ENCODE data around the gene MMP2.

GRCh38 chr16:55478827-55479429 lies at the start of gene MMP2:
- TF ChIP-seq, protein P1, sequence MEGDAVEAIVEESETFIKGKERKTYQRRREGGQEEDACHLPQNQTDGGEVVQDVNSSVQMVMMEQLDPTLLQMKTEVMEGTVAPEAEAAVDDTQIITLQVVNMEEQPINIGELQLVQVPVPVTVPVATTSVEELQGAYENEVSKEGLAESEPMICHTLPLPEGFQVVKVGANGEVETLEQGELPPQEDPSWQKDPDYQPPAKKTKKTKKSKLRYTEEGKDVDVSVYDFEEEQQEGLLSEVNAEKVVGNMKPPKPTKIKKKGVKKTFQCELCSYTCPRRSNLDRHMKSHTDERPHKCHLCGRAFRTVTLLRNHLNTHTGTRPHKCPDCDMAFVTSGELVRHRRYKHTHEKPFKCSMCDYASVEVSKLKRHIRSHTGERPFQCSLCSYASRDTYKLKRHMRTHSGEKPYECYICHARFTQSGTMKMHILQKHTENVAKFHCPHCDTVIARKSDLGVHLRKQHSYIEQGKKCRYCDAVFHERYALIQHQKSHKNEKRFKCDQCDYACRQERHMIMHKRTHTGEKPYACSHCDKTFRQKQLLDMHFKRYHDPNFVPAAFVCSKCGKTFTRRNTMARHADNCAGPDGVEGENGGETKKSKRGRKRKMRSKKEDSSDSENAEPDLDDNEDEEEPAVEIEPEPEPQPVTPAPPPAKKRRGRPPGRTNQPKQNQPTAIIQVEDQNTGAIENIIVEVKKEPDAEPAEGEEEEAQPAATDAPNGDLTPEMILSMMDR (IDR thresholded peaks at IDR 0.05) = no peak
- TF ChIP-seq POLR2A (IDR thresholded peaks at IDR 0.05; ENCODE audit: low read depth) = no peak

Measured in esophagus muscularis mucosa (tissue), 3 donors.